Mesenchymal stem cell (in vitro differentiated cells and primary cell): ENCODE results near the gene ARRB1.

Source experiments
- DNase-seq: peaks from one replicate; pipeline ENCODE4 v3.0.0-alpha.2; 2013
- H2AFZ ChIP-seq: one replicate; pipeline ENCODE4 v1.6.1; 2013; ENCODE audit warnings: low read depth, mild to moderate bottlenecking, control low read depth, inconsistent platforms, low read length, moderate library complexity
- H2AK5ac ChIP-seq: 2 replicates; pipeline ENCODE4 v1.6.1; 2013; ENCODE audit warnings: low read length, moderate library complexity, mild to moderate bottlenecking, inconsistent platforms; ENCODE audit not compliant: severe bottlenecking
- H2BK120ac ChIP-seq: one replicate; pipeline ENCODE4 v1.6.1; 2013; ENCODE audit warnings: low read depth, mild to moderate bottlenecking, inconsistent platforms, low read length, moderate library complexity
- H2BK12ac ChIP-seq, 2 experiments: one replicate each; pipeline ENCODE4 v1.6.1; 2013; ENCODE audit warnings: inconsistent platforms in 2 of 2, low read length in 2 of 2, mild to moderate bottlenecking in 2 of 2, moderate library complexity in 2 of 2, control low read depth in 1 of 2
- H2BK15ac ChIP-seq: one replicate; pipeline ENCODE4 v1.6.1; 2013; ENCODE audit warnings: mild to moderate bottlenecking, low read depth, inconsistent platforms; ENCODE audit not compliant: poor library complexity, severe bottlenecking
- H2BK5ac ChIP-seq: 2 replicates; pipeline ENCODE4 v1.6.1; 2013; ENCODE audit warnings: low read depth, mild to moderate bottlenecking, low read length, control low read depth, inconsistent platforms; ENCODE audit not compliant: poor library complexity, severe bottlenecking
- H3K14ac ChIP-seq, 2 experiments: one replicate each; pipeline ENCODE4 v1.6.1; 2013; ENCODE audit warnings: inconsistent platforms in 2 of 2, low read length in 2 of 2, control low read depth in 1 of 2, mild to moderate bottlenecking in 1 of 2, moderate library complexity in 1 of 2
- H3K18ac ChIP-seq, 2 experiments: one replicate each; pipeline ENCODE4 v1.6.1; 2013; ENCODE audit warnings: inconsistent platforms in 2 of 2, low read length in 2 of 2, control low read depth in 1 of 2, low read depth in 1 of 2, mild to moderate bottlenecking in 1 of 2
- H3K23ac ChIP-seq, 2 experiments: one replicate each; pipeline ENCODE4 v1.6.1; 2013; ENCODE audit warnings: inconsistent platforms in 2 of 2, low read length in 2 of 2, mild to moderate bottlenecking in 2 of 2, moderate library complexity in 2 of 2, control low read depth in 1 of 2
- H3K27ac ChIP-seq: 2 replicates; pipeline ENCODE4 v1.5.1; 2013; ENCODE audit warnings: mild to moderate bottlenecking, moderate library complexity, low read length, control low read depth, inconsistent platforms; ENCODE audit not compliant: poor library complexity, severe bottlenecking
- H3K27me3 ChIP-seq, 2 experiments: 2 replicates each; pipeline versions ENCODE4 v1.6.1 to v1.7.0; 2013; ENCODE audit warnings: low read length in 2 of 2, mild to moderate bottlenecking in 2 of 2, moderate library complexity in 2 of 2, control low read depth in 1 of 2, inconsistent platforms in 1 of 2; ENCODE audit not compliant: control insufficient read depth in 1 of 2, insufficient read depth in 1 of 2
- H3K36me3 ChIP-seq, 2 experiments: 2 replicates each; pipeline versions ENCODE4 v1.6.1 to v1.7.0; 2013; ENCODE audit warnings: low read length in 2 of 2, control low read depth in 1 of 2, inconsistent platforms in 1 of 2, low read depth in 1 of 2, mild to moderate bottlenecking in 1 of 2; ENCODE audit not compliant: insufficient read depth in 2 of 2, control insufficient read depth in 1 of 2
- H3K4ac ChIP-seq, 2 experiments: one replicate each; pipeline ENCODE4 v1.6.1; 2013; ENCODE audit warnings: inconsistent platforms in 2 of 2, low read length in 2 of 2, mild to moderate bottlenecking in 2 of 2, moderate library complexity in 2 of 2, control low read depth in 1 of 2, low read depth in 1 of 2
- H3K4me1 ChIP-seq: 2 replicates; pipeline ENCODE4 v1.6.1; 2013; ENCODE audit warnings: low read depth, low read length, control low read depth; ENCODE audit not compliant: control insufficient read depth, insufficient read depth
- H3K4me2 ChIP-seq: 2 replicates; pipeline ENCODE4 v1.6.1; 2013; ENCODE audit warnings: low read length, mild to moderate bottlenecking, inconsistent platforms; ENCODE audit not compliant: poor library complexity, severe bottlenecking
- H3K4me3 ChIP-seq, 2 experiments: 2 replicates each; pipeline versions ENCODE4 v1.5.1 to v1.7.0; 2013; ENCODE audit warnings: low read length in 2 of 2, mild to moderate bottlenecking in 2 of 2, control low read depth in 1 of 2, low read depth in 1 of 2; ENCODE audit not compliant: insufficient read depth in 1 of 2
- H3K79me1 ChIP-seq: replicated peaks from 2 replicates; pipeline ENCODE4 v1.6.1; 2013; ENCODE audit warnings: mild to moderate bottlenecking, control low read depth, low read length, inconsistent platforms; ENCODE audit not compliant: poor library complexity, severe bottlenecking
- H3K9ac ChIP-seq: 2 replicates; pipeline ENCODE4 v1.7.0; 2013; ENCODE audit warnings: mild to moderate bottlenecking, low read length, moderate library complexity
- H3K9me3 ChIP-seq: 2 replicates; pipeline ENCODE4 v1.7.0; 2013; ENCODE audit warnings: mild to moderate bottlenecking, low read length; ENCODE audit not compliant: control insufficient read depth
- H4K8ac ChIP-seq: one replicate; pipeline ENCODE4 v1.6.1; 2013; ENCODE audit warnings: inconsistent platforms, mild to moderate bottlenecking, low read length, moderate library complexity
- H4K91ac ChIP-seq: one replicate; pipeline ENCODE4 v1.6.1; 2013; ENCODE audit warnings: mild to moderate bottlenecking, low read length, inconsistent platforms
- WGBS: methylation state at CpG from one replicate; pipeline ENCODE4 v1.1.7; 2013; ENCODE audit warnings: mixed read lengths; 5-methylcytosine and 5-hydroxymethylcytosine counted together

The ARRB1 gene

DNA sequence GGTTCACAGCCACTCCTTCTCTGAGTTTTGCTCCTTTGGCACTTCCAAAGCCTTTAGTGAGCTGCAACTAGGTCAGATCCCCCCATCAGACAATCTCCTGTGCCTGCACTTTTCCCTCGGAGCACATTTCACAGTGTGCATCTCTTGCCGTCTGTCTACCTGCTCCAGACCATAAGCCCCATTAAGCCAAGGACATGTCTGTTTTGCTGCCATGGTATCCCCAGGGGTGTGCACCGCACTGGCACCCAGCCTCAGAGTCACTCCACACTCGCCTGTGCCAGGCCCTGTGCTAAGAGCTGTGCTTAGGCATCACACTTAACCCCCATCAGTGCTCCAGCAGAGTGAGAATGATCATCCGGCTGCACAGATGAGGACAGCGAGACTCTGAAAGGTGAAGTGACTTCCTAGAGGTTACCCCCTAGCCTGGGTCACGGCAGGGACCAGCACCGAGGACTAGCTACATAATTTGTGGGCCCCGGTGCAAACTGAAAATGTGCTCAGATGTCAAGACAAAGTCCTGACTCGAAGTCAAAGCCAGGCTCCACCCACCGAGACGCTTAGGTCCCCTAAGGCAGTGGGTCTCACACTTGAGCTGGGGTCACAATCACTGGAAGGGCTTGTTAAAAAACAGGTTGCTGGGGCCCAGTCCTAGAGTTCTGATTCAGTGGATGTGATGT is 33.9 kb downstream of the ARRB1 start:
- no peak for DNase-seq
- Histone ChIP-seq H3K4me2 (no peak overlapping the region), H3K23ac (peak overlapping the region in 1 of 2 experiments; percentile 46), H3K4ac (no peak overlapping the region), H3K4me3 (no peak overlapping the region), H3K4me1 (peaks cover 30% of the 10 kb centered on the region), H3K27me3 (no peaks in the 10 kb centered on the region), H2BK12ac (peak overlapping the region in 1 of 2 experiments; percentile 21), H3K18ac (peak overlapping the region in 1 of 2 experiments; percentile 72), H2BK120ac (no peak overlapping the region), H3K79me1 (peaks cover 62% of the 10 kb centered on the region), H4K91ac (no peak overlapping the region), H2BK5ac (no peak overlapping the region), H4K8ac (peak overlapping the region; percentile 29), H2AK5ac (no peak overlapping the region), H2BK15ac (no peak overlapping the region), H3K27ac (no peak overlapping the region), H3K14ac (no peak overlapping the region), H2AFZ (no peak overlapping the region), H3K36me3 (peaks cover 0 to 8% of the 10 kb centered on the region in 2 experiments), H3K9me3 (no peaks in the 10 kb centered on the region), H3K9ac (no peak overlapping the region)
- 78% methylated on average over 12 of the region's 12 CpGs for WGBS

DNA sequence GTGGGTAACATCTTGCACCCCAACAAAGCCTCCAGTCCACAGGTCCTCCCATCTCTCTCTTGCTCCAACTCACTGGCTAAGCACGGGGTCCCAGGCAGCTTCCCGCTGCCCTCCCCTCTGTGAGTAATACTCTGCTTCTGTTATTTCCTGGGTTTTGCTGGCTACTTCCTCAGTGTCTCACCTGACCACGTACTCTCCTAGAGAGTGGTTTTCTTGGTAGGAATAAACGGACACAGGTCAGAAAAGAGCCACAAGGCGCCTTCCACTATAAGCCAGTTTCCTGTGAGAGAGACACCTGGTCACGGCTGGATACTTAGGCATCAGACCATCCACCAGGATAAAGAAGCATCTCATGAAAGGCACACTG is 36.0 kb downstream of the ARRB1 start:
- 85% methylated on average over 6 of the region's 6 CpGs for WGBS
- no peak overlapping the region for H3K18ac ChIP-seq
- no peak overlapping the region for H3K27ac ChIP-seq
- H3K9ac ChIP-seq, result no peak overlapping the region
- no peak overlapping the region for H2BK120ac ChIP-seq
- H3K27me3 ChIP-seq, result no peaks in the 10 kb centered on the region
- no peak overlapping the region for H2BK12ac ChIP-seq
- no peak overlapping the region for H2BK15ac ChIP-seq
- H3K4me2 ChIP-seq, result no peak overlapping the region
- no peak for DNase-seq
- peaks cover 0 to 8% of the 10 kb centered on the region in 2 experiments for H3K36me3 ChIP-seq
- peaks cover 45% of the 10 kb centered on the region for H3K4me1 ChIP-seq
- H3K14ac ChIP-seq, result no peak overlapping the region
- no peaks in the 10 kb centered on the region for H3K9me3 ChIP-seq
- no peak overlapping the region for H4K8ac ChIP-seq
- H2AFZ ChIP-seq, result no peak overlapping the region
- H3K4me3 ChIP-seq, result no peak overlapping the region
- no peak overlapping the region for H2BK5ac ChIP-seq
- peak overlapping the region; percentile 6 for H2AK5ac ChIP-seq
- no peak overlapping the region for H4K91ac ChIP-seq
- peaks cover 56% of the 10 kb centered on the region for H3K79me1 ChIP-seq
- H3K4ac ChIP-seq, result no peak overlapping the region
- no peak overlapping the region for H3K23ac ChIP-seq

DNA sequence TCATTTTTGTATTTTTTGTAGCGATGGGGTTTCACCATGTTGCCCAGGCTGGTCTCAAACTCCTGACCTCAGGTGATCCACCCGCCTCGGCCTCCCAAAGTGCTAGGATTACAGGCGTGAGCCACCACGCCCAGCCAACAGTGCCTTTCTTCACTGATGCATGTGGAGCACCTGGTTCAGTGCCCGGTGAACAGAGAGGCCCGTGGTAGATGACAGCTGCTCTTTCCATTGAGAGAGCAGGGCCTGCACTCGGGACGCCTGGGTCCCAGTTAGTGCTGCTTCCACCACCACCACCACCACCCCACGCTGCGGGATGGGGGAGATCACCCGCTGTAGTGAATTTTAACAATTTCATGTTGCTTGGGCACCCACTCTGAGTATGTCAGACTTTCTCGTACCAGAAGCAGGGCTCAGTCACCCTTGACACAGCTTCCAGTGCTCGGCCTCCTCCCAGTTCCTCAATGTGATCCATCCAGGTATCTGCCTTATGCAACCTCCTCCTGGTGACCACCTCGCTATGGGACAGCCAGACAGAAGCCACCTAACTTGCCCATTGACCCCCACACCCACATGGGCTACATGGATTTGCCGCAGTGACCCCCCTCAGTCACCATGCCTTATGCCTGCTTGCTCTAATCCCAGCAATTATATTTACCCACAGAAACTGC is 36.6 kb downstream of the ARRB1 start:
- no peak overlapping the region for H2AFZ ChIP-seq
- H3K4ac ChIP-seq, result no peak overlapping the region
- H2BK15ac ChIP-seq, result no peak overlapping the region
- no peak overlapping the region for H3K4me2 ChIP-seq
- H3K23ac ChIP-seq, result no peak overlapping the region
- no peaks in the 10 kb centered on the region for H3K9me3 ChIP-seq
- 95% methylated on average over 16 of the region's 16 CpGs for WGBS
- no peak overlapping the region for H3K4me3 ChIP-seq
- no peaks in the 10 kb centered on the region for H3K27me3 ChIP-seq
- no peak overlapping the region for H3K27ac ChIP-seq
- H2BK120ac ChIP-seq, result no peak overlapping the region
- DNase-seq, result no peak
- H3K4me1 ChIP-seq, result peaks cover 47% of the 10 kb centered on the region
- peaks cover 0 to 4% of the 10 kb centered on the region in 2 experiments for H3K36me3 ChIP-seq
- H3K79me1 ChIP-seq, result peaks cover 55% of the 10 kb centered on the region
- no peak overlapping the region for H2AK5ac ChIP-seq
- H3K14ac ChIP-seq, result no peak overlapping the region
- no peak overlapping the region for H2BK5ac ChIP-seq
- no peak overlapping the region for H4K91ac ChIP-seq
- H2BK12ac ChIP-seq, result peak overlapping the region; percentile 22 to 28
- no peak overlapping the region for H3K9ac ChIP-seq
- no peak overlapping the region for H4K8ac ChIP-seq
- H3K18ac ChIP-seq, result peak overlapping the region in 1 of 2 experiments; percentile 44

DNA sequence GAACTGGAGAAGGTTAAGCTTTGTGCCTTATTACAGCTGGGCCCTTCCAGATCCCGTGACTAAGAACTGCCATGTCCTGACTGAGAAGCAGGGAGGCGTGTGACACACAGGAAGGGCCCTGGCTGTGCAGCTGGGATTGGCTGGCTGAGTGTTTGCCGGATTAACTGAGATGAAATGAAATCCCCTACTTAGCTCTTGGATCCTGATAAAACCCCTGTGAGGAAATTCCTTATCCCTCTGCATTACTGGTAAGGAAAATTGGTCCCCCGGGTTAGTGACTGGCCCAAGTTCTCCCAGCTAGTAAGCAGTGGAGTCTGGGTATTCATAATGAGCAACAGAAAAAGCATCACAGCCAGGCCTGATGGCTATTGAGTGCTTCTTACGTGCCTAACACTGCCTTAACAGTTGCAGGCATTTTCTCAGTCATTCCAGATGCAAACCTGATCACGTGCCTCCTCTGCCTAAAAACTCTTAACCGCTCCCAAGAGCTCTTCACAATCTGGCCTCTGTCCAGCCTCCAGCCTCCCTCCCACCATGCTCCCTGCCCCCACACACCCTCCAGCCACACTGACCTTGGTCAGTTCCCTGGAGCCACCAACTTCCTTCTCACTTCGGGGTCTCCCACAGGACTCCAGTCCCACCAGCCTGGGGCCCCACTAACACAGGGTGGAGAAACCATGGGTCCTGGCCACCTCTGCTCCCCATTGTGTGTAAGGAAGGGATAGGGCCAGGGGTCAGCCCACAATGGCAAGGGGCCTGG is 37.8 kb downstream of the ARRB1 start:
- H3K4me1 ChIP-seq, result peaks cover 40% of the 10 kb centered on the region
- H3K27ac ChIP-seq, result peak overlapping the region; percentile 53
- H3K4ac ChIP-seq, result peak overlapping the region in 1 of 2 experiments; percentile 87
- H2AFZ ChIP-seq, result peak overlapping the region; percentile 24
- H3K18ac ChIP-seq, result peak overlapping the region; percentile 74 to 96
- no peaks in the 10 kb centered on the region for H3K27me3 ChIP-seq
- peak overlapping the region; percentile 95 for H3K9ac ChIP-seq
- H3K14ac ChIP-seq, result peak overlapping the region in 1 of 2 experiments; percentile 92
- H2BK5ac ChIP-seq, result no peak overlapping the region
- H3K4me2 ChIP-seq, result no peak overlapping the region
- no peak overlapping the region for H3K4me3 ChIP-seq
- WGBS, result 24% methylated on average over 6 of the region's 8 CpGs
- peak overlapping the region; percentile 66 for H4K91ac ChIP-seq
- H2BK15ac ChIP-seq, result peak overlapping the region; percentile 87
- no peaks in the 10 kb centered on the region for H3K9me3 ChIP-seq
- peak overlapping the region in 1 of 2 experiments; percentile 90 for H3K23ac ChIP-seq
- H4K8ac ChIP-seq, result peak overlapping the region; percentile 84
- H2BK12ac ChIP-seq, result peak overlapping the region; percentile 50 to 97
- peak; percentile 96 for DNase-seq
- peaks cover 0 to 9% of the 10 kb centered on the region in 2 experiments for H3K36me3 ChIP-seq
- peak overlapping the region; percentile 29 for H2BK120ac ChIP-seq
- H3K79me1 ChIP-seq, result peaks cover 58% of the 10 kb centered on the region
- H2AK5ac ChIP-seq, result peak overlapping the region; percentile 39
